Putamen (tissue), 1 donor: ENCODE data around the gene SSNA1.
A peak's percentile ranks its signal among the peaks of the same experiment; 100 is the strongest.

Source experiments
- DNase-seq: peaks from one replicate; pipeline ENCODE4 v3.0.0-alpha.2; 2016; ENCODE audit warnings: low spot score

Gene SSNA1

GRCh38 chr9:137221506-137222111 is 33.1 kb downstream of the SSNA1 start:
- DNase-seq: no peak

- no peak for DNase-seq
These were observed 34.0 kb downstream of the SSNA1 start, which contains the start of gene RNF208 for GRCh38 chr9:137222190-137223077. RNF208 (minus strand) TSS chr9:137222240; CDS start chr9:137221212, 1,028 bp downstream.

- peak; percentile 97 for DNase-seq
These were observed 34.8 kb downstream of the SSNA1 start for GRCh38 chr9:137223078-137223970.

GRCh38 chr9:137224830-137225694 is 36.6 kb downstream of the SSNA1 start, which contains the start of gene CYSRT1:
CYSRT1 (plus strand) TSS chr9:137225174; CDS start chr9:137225622, 448 bp downstream.
- DNase-seq: no peak

GRCh38 chr9:137225699-137226331 is 37.3 kb downstream of the SSNA1 start:
- DNase-seq: no peak

- DNase-seq: no peak
These were observed 38.0 kb downstream of the SSNA1 start for GRCh38 chr9:137226338-137227053.

- DNase-seq: no peak
These were observed 38.8 kb downstream of the SSNA1 start, which contains the start of gene RNF224 for GRCh38 chr9:137227054-137227852. RNF224 (plus strand) TSS chr9:137227502; CDS start chr9:137228336, 834 bp downstream.

GRCh38 chr9:137227853-137228505 is 39.5 kb downstream of the SSNA1 start:
- DNase-seq: no peak

- no peak for DNase-seq
These were observed 40.1 kb downstream of the SSNA1 start for GRCh38 chr9:137228506-137228967.

GRCh38 chr9:137228968-137229896 is 40.8 kb downstream of the SSNA1 start:
- DNase-seq: no peak

GRCh38 chr9:137229903-137230704 is 41.6 kb downstream of the SSNA1 start:
- no peak for DNase-seq

- no peak for DNase-seq
These were observed 42.4 kb downstream of the SSNA1 start, which contains the start of gene SLC34A3 for GRCh38 chr9:137230705-137231371. SLC34A3 (plus strand) TSS chr9:137230901; CDS start chr9:137231703, 802 bp downstream.

- no peak for DNase-seq
These were observed 43.0 kb downstream of the SSNA1 start for GRCh38 chr9:137231372-137232039.

GRCh38 chr9:137232101-137232500 is 43.6 kb downstream of the SSNA1 start:
- no peak for DNase-seq

GRCh38 chr9:137232510-137232909 is 44.0 kb downstream of the SSNA1 start:
- no peak for DNase-seq
